HepG2 (cell line): ENCODE results near the gene FGFR3. TPM values are rescaled to one million over a fixed set of nuclear protein-coding genes. Genes with fewer than 3 reads are reported as not detected.

Experiments used
- AHR ChIP-seq: IDR thresholded peaks from 2 replicates; pipeline ENCODE4 v1.6.1; 2018; ENCODE audit warnings: missing genetic modification reagents, missing compliant biosample characterization
- ATF7 ChIP-seq, 2 experiments: fragments of 450-650 bp in 1 of 2; sonication (generic) in 1 of 2; formaldehyde crosslinking in 1 of 2; IDR thresholded peaks; 2 replicates each; pipeline versions ENCODE4 v1.4.0 to v1.6.1; 2016 to 2020; ENCODE audit warnings: antibody characterized with exemption in 1 of 2, mild to moderate bottlenecking in 1 of 2, missing genetic modification reagents in 1 of 2
- BORCS8-MEF2B ChIP-seq: sonication (generic); formaldehyde crosslinking; IDR thresholded peaks from 2 replicates; pipeline ENCODE4 v1.8.0; 2022; ENCODE audit warnings: mild to moderate bottlenecking, missing genetic modification reagents
- DMAP1 ChIP-seq: IDR thresholded peaks from 2 replicates; pipeline ENCODE4 v1.6.1; 2016
- HOXA3 ChIP-seq: sonication (generic); formaldehyde crosslinking; IDR thresholded peaks from 2 replicates; pipeline ENCODE4 v1.5.0; 2020; ENCODE audit warnings: missing genetic modification reagents
- NR2C2 ChIP-seq: sonication (generic); formaldehyde crosslinking; IDR thresholded peaks from 2 replicates; pipeline ENCODE4 v1.4.0; 2020; ENCODE audit warnings: missing genetic modification reagents, mild to moderate bottlenecking, moderate library complexity, borderline replicate concordance
- NR2F1 ChIP-seq, 2 experiments: fragments of 450-650 bp in 1 of 2; formaldehyde crosslinking in 1 of 2; IDR thresholded peaks; 2 replicates each; pipeline versions ENCODE4 v1.5.0 to v1.6.1; 2016 to 2020; ENCODE audit warnings: mild to moderate bottlenecking in 1 of 2, missing compliant biosample characterization in 1 of 2, missing genetic modification reagents in 1 of 2, moderate library complexity in 1 of 2
- PAWR ChIP-seq: sonication (generic); formaldehyde crosslinking; IDR thresholded peaks from 2 replicates; pipeline ENCODE4 v1.4.0; 2020; ENCODE audit warnings: missing genetic modification reagents, mild to moderate bottlenecking, borderline replicate concordance
- PHF21A ChIP-seq: sonication (generic); formaldehyde crosslinking; IDR thresholded peaks from 2 replicates; pipeline ENCODE4 v1.5.0; 2020; ENCODE audit warnings: mild to moderate bottlenecking, missing genetic modification reagents
- RBM39 ChIP-seq: fragments of 200-400 bp; formaldehyde crosslinking; IDR thresholded peaks from one replicate; pipeline ENCODE4 v1.6.1; 2018; ENCODE audit warnings: antibody characterized with exemption, mild to moderate bottlenecking, low read depth, low read length; ENCODE audit not compliant: poor library complexity, severe bottlenecking
- SKI ChIP-seq: fragments of 450-650 bp; IDR thresholded peaks from one replicate; pipeline ENCODE4 v1.6.1; 2018; ENCODE audit warnings: mild to moderate bottlenecking; ENCODE audit not compliant: partially characterized antibody
- SNAI1 ChIP-seq: sonication (generic); formaldehyde crosslinking; IDR thresholded peaks from 2 replicates; pipeline ENCODE4 v1.5.0; 2020; ENCODE audit warnings: mild to moderate bottlenecking, missing genetic modification reagents, borderline replicate concordance
- SOX5 ChIP-seq: IDR thresholded peaks from 2 replicates; pipeline ENCODE4 v1.6.1; 2016; ENCODE audit warnings: borderline replicate concordance
- THAP11 ChIP-seq: IDR thresholded peaks from 2 replicates; pipeline ENCODE4 v1.6.1; 2016; ENCODE audit warnings: missing biosample characterization, missing genetic modification reagents
- XBP1 ChIP-seq: sonication (generic); formaldehyde crosslinking; IDR thresholded peaks from 2 replicates; pipeline ENCODE4 v1.5.0; 2020; ENCODE audit warnings: missing genetic modification reagents
- ZBTB7B ChIP-seq: sonication (generic); formaldehyde crosslinking; IDR thresholded peaks from 2 replicates; pipeline ENCODE4 v1.4.0; 2020; ENCODE audit warnings: missing genetic modification reagents
- ZFP37 ChIP-seq: sonication (generic); formaldehyde crosslinking; IDR thresholded peaks from 2 replicates; pipeline ENCODE4 v1.4.0; 2020; ENCODE audit warnings: missing genetic modification reagents, borderline replicate concordance
- ZNF121 ChIP-seq: sonication (generic); formaldehyde crosslinking; IDR thresholded peaks from 2 replicates; pipeline ENCODE4 v1.5.0; 2020; ENCODE audit warnings: mild to moderate bottlenecking, missing genetic modification reagents
- ZNF138 ChIP-seq: sonication (generic); formaldehyde crosslinking; IDR thresholded peaks from 2 replicates; pipeline ENCODE4 v1.5.0; 2020; ENCODE audit warnings: mild to moderate bottlenecking, low read depth, missing genetic modification reagents
- ZNF20 ChIP-seq: sonication (generic); formaldehyde crosslinking; IDR thresholded peaks from 2 replicates; pipeline ENCODE4 v1.4.0; 2020; ENCODE audit warnings: mild to moderate bottlenecking, moderate library complexity, missing genetic modification reagents
- ZNF646 ChIP-seq: sonication (generic); formaldehyde crosslinking; IDR thresholded peaks from 2 replicates; pipeline ENCODE4 v1.9.0; 2021; ENCODE audit warnings: mild to moderate bottlenecking, missing genetic modification reagents
- polyA plus RNA-seq, 8 experiments: library from polyadenylated mRNA; depleted of rRNA in 3 of 8; stranded (reverse) in 7 of 8; unstranded in 1 of 8; fragments of >200 nt; fragmentation: Illumina TruSeq in 4 of 8; extraction: Trizol in 4 of 8; gene quantifications; 2 replicates each; pipeline versions ENCODE4 v1.2.1 to v1.2.3, GENCODE V29; 2011 to 2016; ENCODE audit warnings: low read depth in 4 of 8, missing spikeins in 1 of 8, mixed read lengths in 1 of 8; ENCODE audit not compliant: insufficient read depth in 1 of 8
- total RNA-seq, 5 experiments: library from RNA; depleted of rRNA; stranded (reverse); fragments of >200 nt; fragmentation: Illumina TruSeq; extraction: Trizol; gene quantifications; 2 replicates each; pipeline ENCODE4 v1.2.3, GENCODE V29; 2016; ENCODE audit warnings: low read depth in 1 of 5
- TF ChIP-seq, protein P1 (sequence below): sonication (generic); formaldehyde crosslinking; IDR thresholded peaks from 2 replicates; pipeline ENCODE4 v1.8.1; 2023; ENCODE audit warnings: mild to moderate bottlenecking, missing genetic modification reagents
- TF ChIP-seq, protein P2 (sequence below): sonication (generic); formaldehyde crosslinking; IDR thresholded peaks from 2 replicates; pipeline ENCODE4 v1.4.0; 2020; ENCODE audit warnings: mild to moderate bottlenecking, missing genetic modification reagents

Gene FGFR3
- total and polyA plus RNA-seq, 2 of the 13 experiments (the other 11 are each of a cell fraction or from before 2014, with no cell fraction given), result 103 to 109 TPM

GRCh38 chr4:1770791-1771231 lies 22.3 kb upstream of the FGFR3 start (continued):
- TF ChIP-seq XBP1 (CRISPR knock-in tag) (no peak), RBM39 (no peak), SKI (no peak), HOXA3 (CRISPR knock-in tag) (peak; percentile 65; the same call in 1 of the 2 replicates), ZNF646 (no peak), ZFP37 (CRISPR knock-in tag) (no peak), SOX5 (CRISPR knock-in tag) (no peak), BORCS8-MEF2B (CRISPR knock-in tag) (no peak), ZNF138 (CRISPR knock-in tag) (no peak), AHR (CRISPR knock-in tag) (no peak), SNAI1 (CRISPR knock-in tag) (no peak), ATF7 (IDR thresholded peaks at IDR 0.05) (no peak), ATF7 (CRISPR knock-in tag; IDR thresholded peaks at IDR 0.05) (no peak), NR2C2 (CRISPR knock-in tag) (peak; percentile 63), PAWR (CRISPR knock-in tag) (no peak), NR2F1 (CRISPR knock-in tag; IDR thresholded peaks at IDR 0.05) (peak; percentile 64 to 88; a peak in 3 of 4 replicates), PHF21A (CRISPR knock-in tag) (peak; percentile 64), ZNF121 (no peak), ZBTB7B (peak; percentile 80), ZNF20 (CRISPR knock-in tag) (no peak), THAP11 (no peak), DMAP1 (CRISPR knock-in tag) (no peak)
- TF ChIP-seq, protein P1, sequence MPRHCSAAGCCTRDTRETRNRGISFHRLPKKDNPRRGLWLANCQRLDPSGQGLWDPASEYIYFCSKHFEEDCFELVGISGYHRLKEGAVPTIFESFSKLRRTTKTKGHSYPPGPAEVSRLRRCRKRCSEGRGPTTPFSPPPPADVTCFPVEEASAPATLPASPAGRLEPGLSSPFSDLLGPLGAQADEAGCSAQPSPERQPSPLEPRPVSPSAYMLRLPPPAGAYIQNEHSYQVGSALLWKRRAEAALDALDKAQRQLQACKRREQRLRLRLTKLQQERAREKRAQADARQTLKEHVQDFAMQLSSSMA, result no peak
- TF ChIP-seq, protein P2, sequence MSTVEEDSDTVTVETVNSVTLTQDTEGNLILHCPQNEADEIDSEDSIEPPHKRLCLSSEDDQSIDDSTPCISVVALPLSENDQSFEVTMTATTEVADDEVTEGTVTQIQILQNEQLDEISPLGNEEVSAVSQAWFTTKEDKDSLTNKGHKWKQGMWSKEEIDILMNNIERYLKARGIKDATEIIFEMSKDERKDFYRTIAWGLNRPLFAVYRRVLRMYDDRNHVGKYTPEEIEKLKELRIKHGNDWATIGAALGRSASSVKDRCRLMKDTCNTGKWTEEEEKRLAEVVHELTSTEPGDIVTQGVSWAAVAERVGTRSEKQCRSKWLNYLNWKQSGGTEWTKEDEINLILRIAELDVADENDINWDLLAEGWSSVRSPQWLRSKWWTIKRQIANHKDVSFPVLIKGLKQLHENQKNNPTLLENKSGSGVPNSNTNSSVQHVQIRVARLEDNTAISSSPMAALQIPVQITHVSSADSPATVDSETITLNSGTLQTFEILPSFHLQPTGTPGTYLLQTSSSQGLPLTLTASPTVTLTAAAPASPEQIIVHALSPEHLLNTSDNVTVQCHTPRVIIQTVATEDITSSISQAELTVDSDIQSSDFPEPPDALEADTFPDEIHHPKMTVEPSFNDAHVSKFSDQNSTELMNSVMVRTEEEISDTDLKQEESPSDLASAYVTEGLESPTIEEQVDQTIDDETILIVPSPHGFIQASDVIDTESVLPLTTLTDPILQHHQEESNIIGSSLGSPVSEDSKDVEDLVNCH (CRISPR knock-in tag), result no peak
